ENCODE results near the gene RHBDL3.

DNA sequence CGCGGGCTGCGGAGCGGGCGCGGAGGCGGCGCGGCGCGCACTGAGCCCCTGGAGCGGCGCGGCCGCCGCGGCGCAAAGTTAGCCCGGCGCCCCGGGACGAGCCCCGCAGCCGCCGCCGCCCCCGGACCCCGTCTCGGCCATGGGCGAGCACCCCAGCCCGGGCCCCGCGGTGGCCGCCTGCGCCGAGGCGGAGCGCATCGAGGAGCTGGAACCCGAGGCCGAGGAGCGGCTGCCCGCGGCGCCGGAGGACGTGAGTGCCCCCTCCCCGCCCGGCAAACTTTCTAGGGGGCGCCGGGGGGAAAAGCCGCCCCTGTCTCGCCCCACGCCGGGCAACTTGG, 388 bp downstream of the RHBDL3 start:
- TF ChIP-seq FOSL1 (IDR thresholded peaks at IDR 0.05; ENCODE audit: insufficient read depth, low read depth, low read length) = no peak
- no peak for TF ChIP-seq POLR2A (IDR thresholded peaks at IDR 0.05; ENCODE audit: control extremely low read depth in 1 of 2, low read depth in 2 of 2, low read length in 2 of 2)
- TF ChIP-seq, protein P1, sequence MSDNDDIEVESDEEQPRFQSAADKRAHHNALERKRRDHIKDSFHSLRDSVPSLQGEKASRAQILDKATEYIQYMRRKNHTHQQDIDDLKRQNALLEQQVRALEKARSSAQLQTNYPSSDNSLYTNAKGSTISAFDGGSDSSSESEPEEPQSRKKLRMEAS (IDR thresholded peaks at IDR 0.05) = no peak
- TF ChIP-seq, protein P2, sequence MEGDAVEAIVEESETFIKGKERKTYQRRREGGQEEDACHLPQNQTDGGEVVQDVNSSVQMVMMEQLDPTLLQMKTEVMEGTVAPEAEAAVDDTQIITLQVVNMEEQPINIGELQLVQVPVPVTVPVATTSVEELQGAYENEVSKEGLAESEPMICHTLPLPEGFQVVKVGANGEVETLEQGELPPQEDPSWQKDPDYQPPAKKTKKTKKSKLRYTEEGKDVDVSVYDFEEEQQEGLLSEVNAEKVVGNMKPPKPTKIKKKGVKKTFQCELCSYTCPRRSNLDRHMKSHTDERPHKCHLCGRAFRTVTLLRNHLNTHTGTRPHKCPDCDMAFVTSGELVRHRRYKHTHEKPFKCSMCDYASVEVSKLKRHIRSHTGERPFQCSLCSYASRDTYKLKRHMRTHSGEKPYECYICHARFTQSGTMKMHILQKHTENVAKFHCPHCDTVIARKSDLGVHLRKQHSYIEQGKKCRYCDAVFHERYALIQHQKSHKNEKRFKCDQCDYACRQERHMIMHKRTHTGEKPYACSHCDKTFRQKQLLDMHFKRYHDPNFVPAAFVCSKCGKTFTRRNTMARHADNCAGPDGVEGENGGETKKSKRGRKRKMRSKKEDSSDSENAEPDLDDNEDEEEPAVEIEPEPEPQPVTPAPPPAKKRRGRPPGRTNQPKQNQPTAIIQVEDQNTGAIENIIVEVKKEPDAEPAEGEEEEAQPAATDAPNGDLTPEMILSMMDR (IDR thresholded peaks at IDR 0.05; ENCODE audit: control extremely low read depth in 1 of 3, insufficient read depth in 1 of 3, low read depth in 1 of 3, low read length in 3 of 3) = no peak
- TF ChIP-seq CBX5 (IDR thresholded peaks at IDR 0.05; ENCODE audit: low read depth, low read length) = no peak
- no peak for TF ChIP-seq JUN (IDR thresholded peaks at IDR 0.05; ENCODE audit: low read depth, low read length)
- TF ChIP-seq SIN3A (conservative IDR thresholded peaks at IDR 0.05 in 1 of 2, IDR thresholded peaks at IDR 0.05 in 1 of 2; ENCODE audit: low read depth in 1 of 2, low read length in 2 of 2) = no peak
